ENCODE data around the gene RNF17.

DNA sequence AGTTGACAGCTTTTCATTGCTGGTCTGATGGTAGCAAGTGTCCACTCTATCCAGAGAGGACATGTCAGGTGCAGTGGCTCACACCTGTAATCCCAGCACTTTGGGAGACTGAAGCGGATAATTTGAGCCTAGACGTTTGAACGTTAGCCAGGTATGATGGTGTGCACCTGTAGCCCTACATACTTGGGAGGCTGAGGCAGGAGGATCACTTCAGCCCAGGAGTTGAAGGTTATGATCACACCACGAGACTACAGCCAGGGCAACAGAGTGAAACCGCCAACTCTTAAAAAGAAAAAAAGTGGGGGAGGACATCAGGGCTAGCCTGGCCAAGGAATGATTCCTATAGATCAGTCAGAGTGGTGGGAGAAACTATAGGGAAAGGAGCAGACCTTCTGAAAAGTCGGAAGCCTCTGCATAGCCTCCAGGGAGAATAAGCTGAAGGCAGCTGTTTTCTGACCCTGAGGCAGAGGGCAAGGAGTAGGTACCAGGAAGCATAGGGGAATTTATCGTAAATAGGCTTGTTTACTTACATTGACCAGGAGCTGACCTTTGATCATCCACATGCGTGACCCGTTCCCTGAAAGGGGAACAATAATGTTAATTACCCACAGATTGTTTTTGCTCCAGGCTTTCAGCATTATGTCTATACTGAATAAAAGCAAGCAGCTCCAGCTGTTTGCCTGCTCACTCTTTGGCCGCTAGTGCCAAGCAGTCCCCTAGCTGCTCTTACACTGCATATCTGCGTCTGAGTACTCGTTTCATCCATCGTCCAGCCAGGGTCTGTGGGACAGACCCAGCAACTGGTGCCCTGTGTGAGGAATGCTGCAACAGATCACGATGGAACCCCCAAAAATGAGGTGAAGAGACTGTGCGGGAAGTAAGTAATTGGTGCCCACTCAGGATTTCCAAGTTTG lies 161.6 kb downstream of the RNF17 start:
- TF ChIP-seq, protein P1, sequence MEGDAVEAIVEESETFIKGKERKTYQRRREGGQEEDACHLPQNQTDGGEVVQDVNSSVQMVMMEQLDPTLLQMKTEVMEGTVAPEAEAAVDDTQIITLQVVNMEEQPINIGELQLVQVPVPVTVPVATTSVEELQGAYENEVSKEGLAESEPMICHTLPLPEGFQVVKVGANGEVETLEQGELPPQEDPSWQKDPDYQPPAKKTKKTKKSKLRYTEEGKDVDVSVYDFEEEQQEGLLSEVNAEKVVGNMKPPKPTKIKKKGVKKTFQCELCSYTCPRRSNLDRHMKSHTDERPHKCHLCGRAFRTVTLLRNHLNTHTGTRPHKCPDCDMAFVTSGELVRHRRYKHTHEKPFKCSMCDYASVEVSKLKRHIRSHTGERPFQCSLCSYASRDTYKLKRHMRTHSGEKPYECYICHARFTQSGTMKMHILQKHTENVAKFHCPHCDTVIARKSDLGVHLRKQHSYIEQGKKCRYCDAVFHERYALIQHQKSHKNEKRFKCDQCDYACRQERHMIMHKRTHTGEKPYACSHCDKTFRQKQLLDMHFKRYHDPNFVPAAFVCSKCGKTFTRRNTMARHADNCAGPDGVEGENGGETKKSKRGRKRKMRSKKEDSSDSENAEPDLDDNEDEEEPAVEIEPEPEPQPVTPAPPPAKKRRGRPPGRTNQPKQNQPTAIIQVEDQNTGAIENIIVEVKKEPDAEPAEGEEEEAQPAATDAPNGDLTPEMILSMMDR (conservative IDR thresholded peaks at IDR 0.05 in 1 of 2, IDR thresholded peaks at IDR 0.05 in 1 of 2; ENCODE audit: low read depth in 1 of 2, low read length in 2 of 2) = no peak
- no peak for TF ChIP-seq EZH2 (IDR thresholded peaks at IDR 0.05; ENCODE audit: low read length, missing control alignments)
